Endothelial cell of umbilical vein (primary cell): ENCODE results near the gene MB21D2. TPM values are rescaled to one million over a fixed set of nuclear protein-coding genes. Genes with fewer than 3 reads are reported as not detected.

Experiments
- BruUV-seq: library from RNA; stranded (reverse); fragments of 400-500 nt; replicated peaks from 2 replicates; lab custom pipeline; 2021; lab: Mats Ljungman, UMichigan
- CTCF ChIA-PET: fragments of 300-600, 350-600 bp; sonication (Branson Sonifier 250); formaldehyde crosslinking; loops from one replicate; lab custom pipeline; 2021; ENCODE audit warnings: antibody characterized with exemption, inconsistent platforms; lab: Charles Lee
- POLR2A ChIA-PET: fragments of 300-600, 350-600 bp; sonication (Branson Sonifier 250); formaldehyde crosslinking; loops from one replicate; lab custom pipeline; 2021; ENCODE audit warnings: antibody characterized with exemption, inconsistent platforms; lab: Charles Lee
- DNase-seq: peaks from one replicate; pipeline ENCODE4 v3.0.0-alpha.2; 2011; ENCODE audit warnings: low read depth, low spot score
- FAIRE-seq: peaks from 2 replicates; lab custom pipeline; 2011; peaks lifted over from hg19 to GRCh38; lab: Jason Lieb, UNC
- H2AFZ ChIP-seq: 2 replicates; pipeline ENCODE4 v1.6.0; 2012; ENCODE audit warnings: low read depth, low read length, control low read depth, inconsistent platforms
- H3K27ac ChIP-seq: 2 replicates; pipeline ENCODE4 v1.5.1; 2011; ENCODE audit warnings: low read depth, mild to moderate bottlenecking, control low read depth, low read length, moderate library complexity; ENCODE audit not compliant: insufficient read depth
- H3K27me3 ChIP-seq, 2 experiments: 2 replicates each; pipeline versions ENCODE4 v1.6.0 to v1.6.1; 2011; ENCODE audit warnings: low read length in 2 of 2, mixed read lengths in 1 of 2; ENCODE audit not compliant: control insufficient read depth in 2 of 2, insufficient read depth in 2 of 2
- H3K36me3 ChIP-seq, 2 experiments: 2 replicates in 1 of 2; 3 replicates in 1 of 2; pipeline ENCODE4 v1.5.1; 2011; ENCODE audit warnings: low read length in 2 of 2, mild to moderate bottlenecking in 1 of 2, moderate library complexity in 1 of 2; ENCODE audit not compliant: control insufficient read depth in 2 of 2, insufficient read depth in 2 of 2; ENCODE audit errors: extremely low read depth in 1 of 2
- H3K4me1 ChIP-seq: 3 replicates; pipeline ENCODE4 v1.5.1; 2011; ENCODE audit warnings: mild to moderate bottlenecking, low read length; ENCODE audit not compliant: control insufficient read depth, insufficient read depth; ENCODE audit errors: extremely low read depth
- H3K4me2 ChIP-seq: 2 replicates; pipeline ENCODE4 v1.6.1; 2011; ENCODE audit warnings: low read length, control low read depth, mixed read lengths; ENCODE audit not compliant: insufficient read depth
- H3K4me3 ChIP-seq, 3 experiments: fragments of 200-600 bp in 1 of 3; sonication (generic), shearing (Covaris generic) in 1 of 3; replicated peaks in 1 of 3; 2 replicates each; pipeline ENCODE4 v1.5.1; 2011 to 2016; ENCODE audit warnings: control low read depth in 3 of 3, low read length in 3 of 3, mild to moderate bottlenecking in 2 of 3, inconsistent platforms in 1 of 3, low read depth in 1 of 3, moderate library complexity in 1 of 3; ENCODE audit not compliant: insufficient read depth in 1 of 3
- H3K79me2 ChIP-seq: 2 replicates; pipeline ENCODE4 v1.6.0; 2012; ENCODE audit warnings: low read length, inconsistent platforms; ENCODE audit not compliant: control insufficient read depth, insufficient read depth
- H3K9ac ChIP-seq: replicated peaks from 2 replicates; pipeline ENCODE3; 2011; ENCODE audit warnings: low read length, control low read depth; ENCODE audit not compliant: insufficient read depth; ENCODE audit errors: extremely low read depth
- H3K9me1 ChIP-seq: replicated peaks from 3 replicates; pipeline ENCODE4 v1.6.0; 2011; ENCODE audit warnings: mild to moderate bottlenecking, low read length; ENCODE audit not compliant: control insufficient read depth, insufficient read depth; ENCODE audit errors: extremely low read depth
- H3K9me3 ChIP-seq: replicated peaks from 2 replicates; pipeline ENCODE4 v1.5.1; 2012; ENCODE audit warnings: low read length, inconsistent platforms; ENCODE audit not compliant: control insufficient read depth, insufficient read depth
- H4K20me1 ChIP-seq: replicated peaks from 2 replicates; pipeline ENCODE3; 2011; ENCODE audit warnings: mild to moderate bottlenecking, low read length; ENCODE audit not compliant: control insufficient read depth, insufficient read depth; ENCODE audit errors: extremely low read depth
- CTCF ChIP-seq, 2 donors: IDR thresholded peaks; 1 replicate in 1 of 2; 2 replicates in 1 of 2; pipeline ENCODE4 v1.5.1; 2011; ENCODE audit warnings: low read length in 2 of 2, mild to moderate bottlenecking in 2 of 2, moderate library complexity in 2 of 2, control low read depth in 1 of 2, inconsistent platforms in 1 of 2, low read depth in 1 of 2; ENCODE audit not compliant: insufficient read depth in 1 of 2; ENCODE audit errors: extremely low read depth in 1 of 2
- EZH2 ChIP-seq: IDR thresholded peaks from 2 replicates; pipeline ENCODE4 v1.6.1; 2012; ENCODE audit warnings: borderline replicate concordance, low read depth, mild to moderate bottlenecking, moderate library complexity, low read length, inconsistent platforms; ENCODE audit not compliant: severe bottlenecking
- FOS ChIP-seq: IDR thresholded peaks from 2 replicates; pipeline ENCODE4 v1.6.1; 2011; ENCODE audit warnings: mild to moderate bottlenecking, low read length, moderate library complexity, borderline replicate concordance; ENCODE audit not compliant: insufficient read depth
- GATA2 ChIP-seq: IDR thresholded peaks from 2 replicates; pipeline ENCODE4 v1.7.0; 2011; ENCODE audit warnings: low read depth, mild to moderate bottlenecking, moderate library complexity, mixed read lengths, low read length; ENCODE audit not compliant: insufficient read length, insufficient read depth
- JUN ChIP-seq: IDR thresholded peaks from 2 replicates; pipeline ENCODE4 v1.6.1; 2011; ENCODE audit warnings: borderline replicate concordance, low read depth; ENCODE audit not compliant: insufficient read length, insufficient read depth
- MAX ChIP-seq: IDR thresholded peaks from 2 replicates; pipeline ENCODE4 v1.6.1; 2011; ENCODE audit not compliant: insufficient read depth, insufficient read length
- MYC ChIP-seq: IDR thresholded peaks from one replicate; pipeline ENCODE4 v1.6.1; 2011; ENCODE audit warnings: mild to moderate bottlenecking, low read depth, low read length
- POLR2A ChIP-seq: IDR thresholded peaks from 2 replicates; pipeline ENCODE4 v1.6.1; 2012; ENCODE audit warnings: low read depth, mild to moderate bottlenecking, control low read depth, low read length
- POLR2AphosphoS5 ChIP-seq: IDR thresholded peaks from 2 replicates; pipeline ENCODE4 v1.6.1; 2012; ENCODE audit warnings: low read depth, mild to moderate bottlenecking, control low read depth, low read length, moderate library complexity; ENCODE audit not compliant: insufficient read depth
- dilution Hi-C: fragments of 300-500 bp; cut with MboI; formaldehyde crosslinking; loops from one replicate; pipeline ENCODE4 v1.15.0; 2019; ENCODE audit warnings: low sequenced_read_pairs; ENCODE audit not compliant: extremely low pct_ligation_motif_present
- intact Hi-C: fragments of 100-400 bp; cut with micrococcal nuclease; formaldehyde crosslinking; loops from one replicate; pipeline ENCODE4 v1.10.0; 2022
- polyA plus RNA-seq, 4 experiments: library from polyadenylated mRNA; depleted of rRNA in 3 of 4; stranded (reverse) in 3 of 4; unstranded in 1 of 4; fragments of >200 nt; gene quantifications; 2 replicates each; pipeline versions ENCODE4 v1.2.1 to v1.2.3, GENCODE V29; 2011 to 2012; ENCODE audit warnings: missing spikeins in 1 of 4
- total RNA-seq: library from RNA; stranded (reverse); gene quantifications from 2 replicates; pipeline ENCODE4 v1.2.3, GENCODE V29; 2021

Gene MB21D2
- total and polyA plus RNA-seq, 2 donors (not counting 3 experiments of a cell fraction or from before 2014, with no cell fraction given) = 6.7 to 7.4 TPM

DNA sequence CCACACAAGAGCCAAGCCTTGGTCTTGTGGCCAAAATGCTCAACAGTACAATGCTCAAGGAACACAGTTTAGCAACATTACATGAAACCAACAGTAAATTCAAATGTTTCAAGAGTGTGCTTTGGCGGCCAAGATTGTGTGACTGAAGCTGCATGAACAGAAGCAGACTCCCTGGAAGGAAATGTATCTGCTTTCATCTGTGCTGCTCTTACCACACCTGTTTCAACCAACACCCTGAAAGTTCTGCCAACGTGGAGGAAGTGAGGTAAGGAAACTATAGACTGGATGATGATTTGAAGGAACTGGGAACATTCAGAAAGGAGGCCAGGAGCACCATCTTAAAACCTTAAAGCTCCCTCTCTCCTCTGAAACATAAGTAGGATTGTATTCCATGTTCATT is 55.7 kb downstream of the MB21D2 start:
- Histone ChIP-seq H3K9me1 (no peaks in the 10 kb centered on the region), H3K36me3 (no peaks in the 10 kb centered on the region), H3K4me2 (no peak overlapping the region), H3K4me3 (no peak overlapping the region), H2AFZ (no peak overlapping the region), H4K20me1 (no peaks in the 10 kb centered on the region), H3K9me3 (no peaks in the 10 kb centered on the region), H3K4me1 (peaks cover 8% of the 10 kb centered on the region), H3K27ac (no peak overlapping the region), H3K9ac (no peak overlapping the region), H3K27me3 (no peaks in the 10 kb centered on the region), H3K79me2 (no peaks in the 10 kb centered on the region)
- dilution Hi-C loops = no loop called here
- POLR2A ChIA-PET = no interaction called here
- no TSS peak for BruUV-seq
- FAIRE-seq = no peak
- no peak for TF ChIP-seq JUN
- no peak for TF ChIP-seq MYC
- TF ChIP-seq POLR2A = no peak
- TF ChIP-seq FOS = no peak
- TF ChIP-seq CTCF (IDR thresholded peaks at IDR 0.05; ENCODE audit: extremely low read depth in 1 of 2, insufficient read depth in 1 of 2, low read depth in 1 of 2, low read length in 2 of 2) = no peak
- no peak for DNase-seq
- CTCF ChIA-PET = interaction anchor here (1.6 kb wide), 1 partner anchor 19 kb away, joined by 3 read pairs; no protein-coding TSS in a partner anchor
- intact Hi-C loops = no loop called here

- Histone ChIP-seq H3K27me3 (no peaks in the 10 kb centered on the region), H3K79me2 (no peaks in the 10 kb centered on the region), H3K4me3 (no peak overlapping the region), H3K4me2 (no peak overlapping the region), H4K20me1 (no peaks in the 10 kb centered on the region), H3K9me1 (no peaks in the 10 kb centered on the region), H3K36me3 (no peaks in the 10 kb centered on the region), H3K9ac (no peak overlapping the region), H3K9me3 (no peaks in the 10 kb centered on the region), H3K27ac (no peak overlapping the region), H2AFZ (no peak overlapping the region), H3K4me1 (peaks cover 8% of the 10 kb centered on the region)
- DNase-seq (no peak), FAIRE-seq (no peak)
- ChIA-PET CTCF (interaction anchor here (0.6 kb wide), 1 partner anchor 737 kb away, joined by 3 read pairs; no protein-coding TSS in a partner anchor), POLR2A (no interaction called here)
- dilution Hi-C loops = no loop called here
- no TSS peak for BruUV-seq
- intact Hi-C loops = no loop called here
- no peak for TF ChIP-seq GATA2
- no peak for TF ChIP-seq MYC
- TF ChIP-seq POLR2A = no peak
- TF ChIP-seq MAX = no peak
- no peak for TF ChIP-seq POLR2AphosphoS5
- no peak for TF ChIP-seq FOS
- TF ChIP-seq EZH2 = no peak
- TF ChIP-seq JUN = no peak
- TF ChIP-seq CTCF (IDR thresholded peaks at IDR 0.05; ENCODE audit: extremely low read depth in 1 of 2, insufficient read depth in 1 of 2, low read depth in 1 of 2, low read length in 2 of 2) = no peak
Measured at GRCh38 chr3:192860454-192860853, 57.2 kb downstream of the MB21D2 start.
